ENCODE data around the gene TMEM92.

TMEM92 gene

DNA sequence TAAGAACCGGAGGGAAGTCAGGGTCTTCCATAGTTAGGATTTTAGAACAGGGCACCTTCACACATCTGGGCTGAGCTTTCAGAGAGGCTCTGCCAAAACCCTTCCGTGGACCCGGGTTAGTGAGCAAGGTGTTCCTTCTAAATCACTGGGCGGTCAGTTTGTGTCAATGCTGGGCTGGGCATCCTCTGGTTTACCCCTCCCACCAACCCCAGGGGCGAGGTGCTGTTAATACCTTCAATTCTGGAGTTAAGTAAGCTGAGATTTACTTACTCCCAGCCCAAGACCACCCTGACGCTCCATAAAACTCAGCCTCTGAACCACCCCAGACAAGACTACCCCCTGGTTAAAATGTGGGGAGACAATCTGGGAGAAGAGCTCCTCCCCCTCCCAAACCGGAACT lies 1.0 kb downstream of the TMEM92 start:
- no peak overlapping the region for H3K4me3 ChIP-seq (replicated peaks; ENCODE audit: insufficient read depth, low read length)
- no peaks in the 10 kb centered on the region for H3K27me3 ChIP-seq (ENCODE audit: insufficient read depth, poor library complexity, severe bottlenecking)
- DNase-seq (ENCODE audit: low read depth in 1 of 2, low spot score in 1 of 2) = no peak
- no peak overlapping the region for H3K27ac ChIP-seq (replicated peaks)
- TF ChIP-seq GABPA (IDR thresholded peaks at IDR 0.05; ENCODE audit: low read depth) (no peak), CTCF (IDR thresholded peaks at IDR 0.05; ENCODE audit: insufficient read depth, low read length) (no peak), REST (IDR thresholded peaks at IDR 0.05; ENCODE audit: insufficient replicate concordance, low read depth) (no peak), POLR2AphosphoS5 (IDR thresholded peaks at IDR 0.05; ENCODE audit: low read depth) (no peak), SPI1 (IDR thresholded peaks at IDR 0.05; ENCODE audit: borderline replicate concordance, low read depth) (no peak)

DNA sequence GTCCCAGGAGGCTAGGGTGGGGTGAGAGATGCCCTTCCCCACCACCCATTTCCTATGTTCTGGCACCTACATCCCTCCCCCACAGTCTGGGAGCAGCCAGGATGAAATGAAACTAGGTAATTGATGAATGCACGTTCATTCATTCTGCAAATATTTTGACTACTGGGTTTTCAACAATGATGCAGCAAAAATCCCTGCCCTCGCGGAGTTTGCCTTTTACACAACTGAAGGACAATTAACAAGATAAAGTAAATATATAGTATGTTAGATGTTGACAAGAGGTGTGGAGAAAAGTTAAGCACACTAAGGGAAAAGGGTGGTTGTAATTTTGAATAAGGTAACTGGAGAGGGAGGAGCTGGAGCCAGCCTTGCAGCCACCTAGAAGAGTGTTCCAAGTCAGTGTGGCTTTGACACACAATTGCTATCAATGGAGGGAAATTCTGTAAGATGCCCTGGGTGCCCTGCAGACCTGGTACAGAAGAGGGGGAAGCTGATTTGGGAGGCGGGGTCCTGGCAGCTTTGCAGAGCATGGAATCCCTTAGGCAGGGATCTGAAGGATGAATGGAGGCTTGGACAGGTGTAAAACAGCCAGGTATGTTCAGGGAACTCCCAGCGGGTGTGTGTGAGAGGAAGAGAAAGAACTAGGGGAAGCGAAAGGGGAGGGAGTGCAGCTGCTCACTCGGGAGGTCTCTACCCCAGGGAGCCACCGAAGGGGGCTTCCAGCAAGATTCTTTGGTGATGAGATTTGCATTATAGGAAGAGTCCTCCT lies 2.5 kb downstream of the TMEM92 start:
- DNase-seq (ENCODE audit: low read depth in 1 of 2, low spot score in 1 of 2) = no peak
- no peak for TF ChIP-seq REST (IDR thresholded peaks at IDR 0.05; ENCODE audit: insufficient replicate concordance, low read depth)
- no peak for TF ChIP-seq SPI1 (IDR thresholded peaks at IDR 0.05; ENCODE audit: borderline replicate concordance, low read depth)
- TF ChIP-seq GABPA (IDR thresholded peaks at IDR 0.05; ENCODE audit: low read depth) = no peak
- no peak for TF ChIP-seq POLR2AphosphoS5 (IDR thresholded peaks at IDR 0.05; ENCODE audit: low read depth)
- TF ChIP-seq CTCF (IDR thresholded peaks at IDR 0.05; ENCODE audit: insufficient read depth, low read length) = no peak
- Histone ChIP-seq H3K27me3 (ENCODE audit: insufficient read depth, poor library complexity, severe bottlenecking) (no peaks in the 10 kb centered on the region), H3K4me3 (replicated peaks; ENCODE audit: insufficient read depth, low read length) (no peak overlapping the region), H3K27ac (replicated peaks) (no peak overlapping the region)

DNA sequence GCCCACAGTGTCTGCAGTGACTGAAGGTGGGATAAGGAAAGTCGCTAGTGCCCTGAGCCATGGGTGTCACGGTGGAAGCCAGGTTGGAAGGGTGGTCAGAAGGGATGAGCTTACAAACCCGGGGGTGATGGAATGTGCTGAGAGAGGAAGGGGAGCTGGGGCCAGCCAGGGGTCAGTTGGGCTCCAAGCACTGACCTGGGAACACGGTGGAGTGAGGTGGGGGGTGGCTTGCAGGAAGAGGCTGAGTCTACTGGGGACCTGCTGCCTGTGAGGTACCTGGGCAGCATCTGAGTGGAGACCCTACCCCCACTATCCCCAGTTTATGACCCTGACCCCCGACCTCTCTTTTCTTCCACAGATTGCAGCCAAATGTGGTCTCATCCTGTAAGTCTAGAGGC lies 3.1 kb downstream of the TMEM92 start:
- no peaks in the 10 kb centered on the region for H3K27me3 ChIP-seq (ENCODE audit: insufficient read depth, poor library complexity, severe bottlenecking)
- H3K27ac ChIP-seq (replicated peaks) = no peak overlapping the region
- DNase-seq (ENCODE audit: low read depth in 1 of 2, low spot score in 1 of 2) = no peak
- TF ChIP-seq POLR2AphosphoS5 (IDR thresholded peaks at IDR 0.05; ENCODE audit: low read depth) = no peak
- TF ChIP-seq GABPA (IDR thresholded peaks at IDR 0.05; ENCODE audit: low read depth) = no peak
- no peak for TF ChIP-seq CTCF (IDR thresholded peaks at IDR 0.05; ENCODE audit: insufficient read depth, low read length)
- no peak for TF ChIP-seq REST (IDR thresholded peaks at IDR 0.05; ENCODE audit: insufficient replicate concordance, low read depth)
- TF ChIP-seq SPI1 (IDR thresholded peaks at IDR 0.05; ENCODE audit: borderline replicate concordance, low read depth) = no peak
- H3K4me3 ChIP-seq (replicated peaks; ENCODE audit: insufficient read depth, low read length) = no peak overlapping the region
